ENCODE data around the gene PSMD7. TPM values are rescaled to one million over a fixed set of nuclear protein-coding genes. Genes with fewer than 3 reads are reported as not detected.

Gene PSMD7
- total and polyA plus RNA-seq, 2 experiments from 2014 or later = 116 to 165 TPM

DNA sequence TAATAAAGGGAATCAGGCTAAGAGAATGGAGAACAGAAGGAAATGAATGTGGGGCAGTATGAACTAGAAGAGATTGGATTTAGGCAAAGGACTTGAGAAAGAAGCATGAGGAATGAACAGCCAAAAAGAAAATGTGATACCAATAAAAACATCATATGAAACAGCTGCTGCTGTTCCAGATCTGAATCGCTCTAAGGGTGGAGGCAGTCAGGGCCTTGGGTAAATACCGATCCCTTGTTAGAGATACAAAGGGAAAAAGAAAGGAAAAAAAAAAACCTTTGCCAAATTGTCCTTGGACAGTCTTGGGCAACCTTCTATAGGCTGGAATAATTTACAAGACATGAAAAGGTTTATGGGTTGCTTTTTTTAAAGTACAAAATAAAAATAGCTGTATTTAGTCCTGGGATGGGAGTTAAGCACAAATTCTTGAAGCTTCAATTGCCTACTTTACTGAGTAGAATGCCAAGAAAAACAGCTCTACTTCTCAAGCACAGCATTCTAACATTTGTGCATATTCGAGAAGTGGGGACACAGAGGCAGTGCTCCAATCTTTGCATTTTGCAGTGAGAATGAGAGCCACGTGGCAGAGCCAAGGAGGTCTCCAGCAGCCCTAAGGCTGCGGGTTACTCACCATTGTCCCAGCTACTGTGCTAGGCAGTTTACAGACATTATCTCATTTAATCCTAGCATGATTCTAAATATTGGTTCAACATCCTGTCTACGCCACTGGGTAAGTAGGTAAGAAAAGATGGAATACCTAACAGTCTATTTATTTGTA, 43.3 kb upstream of the PSMD7 start:
- Mint-ChIP-seq H3K9me3 (no peaks in the 10 kb centered on the region), H3K27ac (peak overlapping the region; percentile 77; the same call in 1 of the 2 replicates), H3K27me3 (ENCODE audit: insufficient read depth, low read depth, poor library complexity) (peaks cover 5% of the 10 kb centered on the region), H3K36me3 (ENCODE audit: low read depth) (no peaks in the 10 kb centered on the region), H3K4me3 (no peak overlapping the region), H3K4me1 (peaks cover 8% of the 10 kb centered on the region)
- H3K4me3 ChIP-seq = no peak overlapping the region
- H3K27me3 ChIP-seq (ENCODE audit: insufficient read depth) = no peaks in the 10 kb centered on the region
- H3K27ac ChIP-seq (ENCODE audit: low read depth) = no peak overlapping the region
- H3K9me2 ChIP-seq (ENCODE audit: insufficient read depth) = 0 out of 2 replicates have a peak, but pooled peaks cover 4% of the 10 kb centered on the region
- no peak for DNase-seq (ENCODE audit: low spot score)
- no peaks in the 10 kb centered on the region for H3K36me3 ChIP-seq (ENCODE audit: insufficient read depth)
- peaks cover 11% of the 10 kb centered on the region for H3K4me1 ChIP-seq (ENCODE audit: insufficient read depth)
- no peak overlapping the region for H3K4me2 ChIP-seq
- no peak overlapping the region for H2AFZ ChIP-seq
- H4K20me1 ChIP-seq (replicated peaks; ENCODE audit: insufficient read depth) = no peaks in the 10 kb centered on the region
- no peak for ATAC-seq
- no peaks in the 10 kb centered on the region for H3F3A ChIP-seq (replicated peaks; ENCODE audit: low read depth)
- no peak for TF ChIP-seq ZNF462 (CRISPR knock-in tag; IDR thresholded peaks at IDR 0.05)
- TF ChIP-seq CREB1 (CRISPR knock-in tag; IDR thresholded peaks at IDR 0.05; ENCODE audit: low read depth) = no peak
- TF ChIP-seq CTCF (conservative IDR thresholded peaks at IDR 0.05; ENCODE audit: low read depth in 2 of 2) = no peak
- TF ChIP-seq, protein P1, sequence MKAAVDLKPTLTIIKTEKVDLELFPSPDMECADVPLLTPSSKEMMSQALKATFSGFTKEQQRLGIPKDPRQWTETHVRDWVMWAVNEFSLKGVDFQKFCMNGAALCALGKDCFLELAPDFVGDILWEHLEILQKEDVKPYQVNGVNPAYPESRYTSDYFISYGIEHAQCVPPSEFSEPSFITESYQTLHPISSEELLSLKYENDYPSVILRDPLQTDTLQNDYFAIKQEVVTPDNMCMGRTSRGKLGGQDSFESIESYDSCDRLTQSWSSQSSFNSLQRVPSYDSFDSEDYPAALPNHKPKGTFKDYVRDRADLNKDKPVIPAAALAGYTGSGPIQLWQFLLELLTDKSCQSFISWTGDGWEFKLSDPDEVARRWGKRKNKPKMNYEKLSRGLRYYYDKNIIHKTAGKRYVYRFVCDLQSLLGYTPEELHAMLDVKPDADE (IDR thresholded peaks at IDR 0.05) = no peak
- no peak for TF ChIP-seq REST (IDR thresholded peaks at IDR 0.05; ENCODE audit: unreplicated experiment)
- TF ChIP-seq POLR2AphosphoS5 (IDR thresholded peaks at IDR 0.05; ENCODE audit: low read depth) = no peak
- TF ChIP-seq NANOG (IDR thresholded peaks at IDR 0.05; ENCODE audit: borderline replicate concordance) = no peak
- TF ChIP-seq EZH2phosphoT487 (IDR thresholded peaks at IDR 0.05; ENCODE audit: unreplicated experiment) = no peak
- TF ChIP-seq ZNF331 (CRISPR knock-in tag; IDR thresholded peaks at IDR 0.05; ENCODE audit: low read depth) = no peak
- no peak for TF ChIP-seq JUNB (IDR thresholded peaks at IDR 0.05; ENCODE audit: unreplicated experiment)
- TF ChIP-seq EZH2 (IDR thresholded peaks at IDR 0.05; ENCODE audit: low read depth, unreplicated experiment) = no peak
- no peak for TF ChIP-seq STAT1 (IDR thresholded peaks at IDR 0.05; ENCODE audit: unreplicated experiment)
- TF ChIP-seq ZNF114 (CRISPR knock-in tag; IDR thresholded peaks at IDR 0.05) = no peak
- H3K79me2 ChIP-seq (replicated peaks; ENCODE audit: insufficient read depth) = no peaks in the 10 kb centered on the region

Data from GM23338 (cell line).